HCT116 (cell line): ENCODE data around the gene PTX4. TPM values are rescaled to one million over a fixed set of nuclear protein-coding genes. Genes with fewer than 3 reads are reported as not detected.

Experiments
- ATAC-seq: fragments of 200-7000 bp; cut with Tn5 transposase; 2 replicates; pipeline ENCODE4 v1.9.1; 2020; ENCODE audit warnings: mild to moderate bottlenecking, moderate library complexity
- BruUV-seq: library from RNA; stranded (reverse); fragments of 400-500 nt; replicated peaks from 2 replicates; lab custom pipeline; 2021; lab: Mats Ljungman, UMichigan
- CTCF ChIA-PET: fragments of 300-600 bp; sonication (Branson Sonifier 250); formaldehyde crosslinking; loops from one replicate; lab custom pipeline; 2021; ENCODE audit warnings: antibody characterized with exemption; lab: Charles Lee
- POLR2A ChIA-PET: fragments of 300-600, 350-600 bp; sonication (Branson Sonifier 250); formaldehyde crosslinking; loops from one replicate; lab custom pipeline; 2021; ENCODE audit warnings: antibody characterized with exemption; lab: Charles Lee
- RAD21 ChIA-PET, 2 experiments: fragments of 300-600 bp; sonication (Branson Sonifier 250); formaldehyde crosslinking; loops; one replicate each; lab custom pipeline; 2023; ENCODE audit warnings: low total read pairs in 2 of 2; ENCODE audit not compliant: uncharacterized antibody in 2 of 2, unreplicated experiment in 2 of 2, low non-redundant PET in 1 of 2; lab: Charles Lee
- DNase-seq: peaks from one replicate; pipeline ENCODE4 v3.0.0-alpha.2; 2010; ENCODE audit warnings: low read depth, low spot score
- H2AFZ ChIP-seq: fragments of 200-600 bp; shearing (Covaris generic), sonication (generic); 2 replicates; pipeline ENCODE4 v1.6.1; 2017; ENCODE audit warnings: low read depth, mixed run types, mixed read lengths, antibody characterized with exemption, low read length; ENCODE audit not compliant: poor library complexity, severe bottlenecking
- H3K27ac ChIP-seq: 2 replicates; pipeline ENCODE4 v1.5.1; 2012; ENCODE audit warnings: low read depth, low read length
- H3K27me3 ChIP-seq: fragments of 200-600 bp; sonication (generic); 2 replicates; pipeline ENCODE4 v1.6.1; 2016; ENCODE audit warnings: mixed run types, low read length, mixed read lengths; ENCODE audit not compliant: insufficient read depth
- H3K36me3 ChIP-seq, 2 experiments: fragments of 200-500 bp in 1 of 2; fragments of 200-600 bp in 1 of 2; sonication (Bioruptor generic) in 1 of 2; sonication (generic) in 1 of 2; 2 replicates each; pipeline versions ENCODE4 v1.5.1 to v1.6.1; 2014 to 2016; ENCODE audit warnings: low read length in 2 of 2, inconsistent platforms in 1 of 2, mixed read lengths in 1 of 2, mixed run types in 1 of 2; ENCODE audit not compliant: insufficient read depth in 2 of 2, control insufficient read depth in 1 of 2
- H3K4me1 ChIP-seq, 2 experiments: fragments of 200-600 bp in 1 of 2; sonication (generic) in 1 of 2; 2 replicates each; pipeline versions ENCODE4 v1.5.1 to v1.6.1; 2012 to 2017; ENCODE audit warnings: low read length in 2 of 2, inconsistent platforms in 1 of 2, mild to moderate bottlenecking in 1 of 2, mixed read lengths in 1 of 2, mixed run types in 1 of 2, moderate library complexity in 1 of 2; ENCODE audit not compliant: insufficient read depth in 2 of 2, control insufficient read depth in 1 of 2
- H3K4me2 ChIP-seq: fragments of 200-600 bp; sonication (generic); 2 replicates; pipeline ENCODE4 v1.6.1; 2017; ENCODE audit warnings: mixed run types, low read length, mixed read lengths
- H3K4me3 ChIP-seq, 2 experiments: fragments of 200-600 bp in 1 of 2; sonication (generic) in 1 of 2; replicated peaks in 1 of 2; 2 replicates each; pipeline ENCODE4 v1.5.1; 2011 to 2016; ENCODE audit warnings: low read length in 2 of 2, control low read depth in 1 of 2, low read depth in 1 of 2, mild to moderate bottlenecking in 1 of 2, mixed read lengths in 1 of 2, mixed run types in 1 of 2
- H3K79me2 ChIP-seq: fragments of 200-600 bp; sonication (generic); 2 replicates; pipeline ENCODE4 v1.6.1; 2017; ENCODE audit warnings: mild to moderate bottlenecking, mixed run types, low read length, moderate library complexity, mixed read lengths; ENCODE audit not compliant: insufficient read depth
- H3K9ac ChIP-seq: fragments of 200-600 bp; sonication (generic); 2 replicates; pipeline ENCODE4 v1.6.1; 2016; ENCODE audit warnings: low read length, mixed read lengths
- H3K9me2 ChIP-seq: fragments of 200-600 bp; sonication (generic), shearing (Covaris generic); 2 replicates; pipeline ENCODE4 v1.6.1; 2017; ENCODE audit warnings: mixed run types, mild to moderate bottlenecking, moderate library complexity; ENCODE audit not compliant: insufficient read depth
- H3K9me3 ChIP-seq, 2 experiments: fragments of 200-500 bp in 1 of 2; fragments of 200-600 bp in 1 of 2; sonication (Bioruptor generic) in 1 of 2; sonication (generic) in 1 of 2; 2 replicates each; pipeline ENCODE4 v1.6.1; 2014 to 2017; ENCODE audit warnings: low read length in 2 of 2, mixed read lengths in 2 of 2, inconsistent platforms in 1 of 2, low read depth in 1 of 2, mild to moderate bottlenecking in 1 of 2, mixed run types in 1 of 2, moderate library complexity in 1 of 2; ENCODE audit not compliant: control insufficient read depth in 1 of 2, insufficient read depth in 1 of 2
- H4K20me1 ChIP-seq: fragments of 200-600 bp; sonication (generic), shearing (Covaris generic); 2 replicates; pipeline ENCODE4 v1.6.1; 2017; ENCODE audit warnings: mixed run types, mild to moderate bottlenecking, moderate library complexity; ENCODE audit not compliant: insufficient read depth
- CBX3 ChIP-seq: IDR thresholded peaks from 2 replicates; pipeline ENCODE4 v1.6.1; 2012; ENCODE audit warnings: low read depth
- CEBPB ChIP-seq: IDR thresholded peaks from 2 replicates; pipeline ENCODE4 v1.6.1; 2012; ENCODE audit warnings: low read depth
- EZH2 ChIP-seq: fragments of 200-600 bp; sonication (generic); IDR thresholded peaks from 2 replicates; pipeline ENCODE4 v1.6.1; 2017; ENCODE audit warnings: antibody characterized with exemption, mixed run types
- EZH2phosphoT487 ChIP-seq: fragments of 200-600 bp; IDR thresholded peaks from 2 replicates; pipeline ENCODE4 v1.6.1; 2018; ENCODE audit warnings: antibody characterized with exemption, borderline replicate concordance
- FOSL1 ChIP-seq: IDR thresholded peaks from 2 replicates; pipeline ENCODE4 v1.6.1; 2012; ENCODE audit warnings: low read depth
- JUND ChIP-seq: IDR thresholded peaks from 2 replicates; pipeline ENCODE4 v1.6.1; 2012
- MAX ChIP-seq: IDR thresholded peaks from 2 replicates; pipeline ENCODE4 v1.6.1; 2012
- RAD21 ChIP-seq: IDR thresholded peaks from 2 replicates; pipeline ENCODE4 v1.6.1; 2012; ENCODE audit warnings: low read depth, mild to moderate bottlenecking
- SIN3A ChIP-seq: IDR thresholded peaks from 2 replicates; pipeline ENCODE4 v1.6.1; 2012; ENCODE audit warnings: low read depth
- SRF ChIP-seq: IDR thresholded peaks from 2 replicates; pipeline ENCODE4 v1.6.1; 2012; ENCODE audit warnings: low read depth
- TCF7L2 ChIP-seq: IDR thresholded peaks from 2 replicates; pipeline ENCODE4 v1.7.0; 2011; ENCODE audit warnings: borderline replicate concordance, inconsistent platforms; ENCODE audit not compliant: insufficient read depth, insufficient read length; ENCODE audit errors: extremely low read depth
- YY1 ChIP-seq: IDR thresholded peaks from 2 replicates; pipeline ENCODE4 v1.6.1; 2011; ENCODE audit warnings: low read length, low read depth, moderate library complexity, mild to moderate bottlenecking; ENCODE audit not compliant: insufficient replicate concordance; ENCODE audit errors: extremely low read depth
- ZFX ChIP-seq: fragments of 450-650 bp; IDR thresholded peaks from 2 replicates; pipeline ENCODE4 v1.6.1; 2017
- ZNF274 ChIP-seq: fragments of 200-500 bp; sonication (Bioruptor generic); IDR thresholded peaks from 2 replicates; pipeline ENCODE4 v1.6.1; 2014; ENCODE audit warnings: mild to moderate bottlenecking, low read depth, low read length, inconsistent platforms
- intact Hi-C: fragments of 100-400 bp; cut with micrococcal nuclease; formaldehyde crosslinking; loops from 2 replicates; pipeline ENCODE4 v1.10.0; 2022
- total RNA-seq: library from RNA; stranded (reverse); gene quantifications from one replicate; pipeline ENCODE4 v1.2.1, GENCODE V29; 2021; ENCODE audit not compliant: unreplicated experiment
- TF ChIP-seq, protein P1 (sequence below), 3 experiments: fragments of 200-600 bp in 1 of 3; sonication (generic) in 1 of 3; IDR thresholded peaks in 2 of 3; conservative IDR thresholded peaks in 1 of 3; 2 replicates each; pipeline ENCODE4 v1.5.1; 2012 to 2017; ENCODE audit warnings: low read depth in 2 of 3, low read length in 2 of 3, antibody characterized with exemption in 1 of 3, borderline replicate concordance in 1 of 3, control low read depth in 1 of 3, mild to moderate bottlenecking in 1 of 3, mixed read lengths in 1 of 3, mixed run types in 1 of 3, moderate library complexity in 1 of 3; ENCODE audit not compliant: insufficient read depth in 1 of 3
- TF ChIP-seq, protein P2 (sequence below): IDR thresholded peaks from 2 replicates; pipeline ENCODE4 v1.6.1; 2012; ENCODE audit warnings: low read depth
- TF ChIP-seq, protein P3 (sequence below): IDR thresholded peaks from 2 replicates; pipeline ENCODE4 v1.6.1; 2011; ENCODE audit warnings: mild to moderate bottlenecking, low read length, moderate library complexity; ENCODE audit not compliant: insufficient replicate concordance; ENCODE audit errors: extremely low read depth

The PTX4 gene
- total RNA-seq, 1 experiment from 2014 or later = not detected

GRCh38 chr16:1526608-1527555 lies 38.1 kb upstream of the PTX4 start:
- Histone ChIP-seq H3K4me2 (no peak overlapping the region), H3K4me1 (no peaks in the 10 kb centered on the region), H3K27me3 (no peaks in the 10 kb centered on the region), H2AFZ (no peak overlapping the region), H3K9me3 (no peaks in the 10 kb centered on the region), H3K9ac (no peak overlapping the region), H3K4me3 (no peak overlapping the region), H4K20me1 (no peaks in the 10 kb centered on the region), H3K27ac (no peak overlapping the region), H3K79me2 (no peaks in the 10 kb centered on the region), H3K36me3 (no peaks in the 10 kb centered on the region), H3K9me2 (no peaks in the 10 kb centered on the region)
- ATAC-seq = no peak
- CTCF ChIA-PET = no interaction called here
- intact Hi-C loops = no loop called here
- DNase-seq = no peak
- POLR2A ChIA-PET = no interaction called here
- RAD21 ChIA-PET = no interaction called here
- BruUV-seq = no TSS peak
- no peak for TF ChIP-seq EZH2phosphoT487
- no peak for TF ChIP-seq RAD21
- no peak for TF ChIP-seq FOSL1
- TF ChIP-seq, protein P1, sequence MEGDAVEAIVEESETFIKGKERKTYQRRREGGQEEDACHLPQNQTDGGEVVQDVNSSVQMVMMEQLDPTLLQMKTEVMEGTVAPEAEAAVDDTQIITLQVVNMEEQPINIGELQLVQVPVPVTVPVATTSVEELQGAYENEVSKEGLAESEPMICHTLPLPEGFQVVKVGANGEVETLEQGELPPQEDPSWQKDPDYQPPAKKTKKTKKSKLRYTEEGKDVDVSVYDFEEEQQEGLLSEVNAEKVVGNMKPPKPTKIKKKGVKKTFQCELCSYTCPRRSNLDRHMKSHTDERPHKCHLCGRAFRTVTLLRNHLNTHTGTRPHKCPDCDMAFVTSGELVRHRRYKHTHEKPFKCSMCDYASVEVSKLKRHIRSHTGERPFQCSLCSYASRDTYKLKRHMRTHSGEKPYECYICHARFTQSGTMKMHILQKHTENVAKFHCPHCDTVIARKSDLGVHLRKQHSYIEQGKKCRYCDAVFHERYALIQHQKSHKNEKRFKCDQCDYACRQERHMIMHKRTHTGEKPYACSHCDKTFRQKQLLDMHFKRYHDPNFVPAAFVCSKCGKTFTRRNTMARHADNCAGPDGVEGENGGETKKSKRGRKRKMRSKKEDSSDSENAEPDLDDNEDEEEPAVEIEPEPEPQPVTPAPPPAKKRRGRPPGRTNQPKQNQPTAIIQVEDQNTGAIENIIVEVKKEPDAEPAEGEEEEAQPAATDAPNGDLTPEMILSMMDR (IDR thresholded peaks at IDR 0.05 in 2 of 3, conservative IDR thresholded peaks at IDR 0.05 in 1 of 3; ENCODE audit: borderline replicate concordance in 1 of 3, insufficient read depth in 1 of 3, low read depth in 2 of 3, low read length in 2 of 3) = no peak
- TF ChIP-seq SIN3A = no peak
- no peak for TF ChIP-seq CEBPB
- TF ChIP-seq ZNF274 = no peak
- TF ChIP-seq, protein P2, sequence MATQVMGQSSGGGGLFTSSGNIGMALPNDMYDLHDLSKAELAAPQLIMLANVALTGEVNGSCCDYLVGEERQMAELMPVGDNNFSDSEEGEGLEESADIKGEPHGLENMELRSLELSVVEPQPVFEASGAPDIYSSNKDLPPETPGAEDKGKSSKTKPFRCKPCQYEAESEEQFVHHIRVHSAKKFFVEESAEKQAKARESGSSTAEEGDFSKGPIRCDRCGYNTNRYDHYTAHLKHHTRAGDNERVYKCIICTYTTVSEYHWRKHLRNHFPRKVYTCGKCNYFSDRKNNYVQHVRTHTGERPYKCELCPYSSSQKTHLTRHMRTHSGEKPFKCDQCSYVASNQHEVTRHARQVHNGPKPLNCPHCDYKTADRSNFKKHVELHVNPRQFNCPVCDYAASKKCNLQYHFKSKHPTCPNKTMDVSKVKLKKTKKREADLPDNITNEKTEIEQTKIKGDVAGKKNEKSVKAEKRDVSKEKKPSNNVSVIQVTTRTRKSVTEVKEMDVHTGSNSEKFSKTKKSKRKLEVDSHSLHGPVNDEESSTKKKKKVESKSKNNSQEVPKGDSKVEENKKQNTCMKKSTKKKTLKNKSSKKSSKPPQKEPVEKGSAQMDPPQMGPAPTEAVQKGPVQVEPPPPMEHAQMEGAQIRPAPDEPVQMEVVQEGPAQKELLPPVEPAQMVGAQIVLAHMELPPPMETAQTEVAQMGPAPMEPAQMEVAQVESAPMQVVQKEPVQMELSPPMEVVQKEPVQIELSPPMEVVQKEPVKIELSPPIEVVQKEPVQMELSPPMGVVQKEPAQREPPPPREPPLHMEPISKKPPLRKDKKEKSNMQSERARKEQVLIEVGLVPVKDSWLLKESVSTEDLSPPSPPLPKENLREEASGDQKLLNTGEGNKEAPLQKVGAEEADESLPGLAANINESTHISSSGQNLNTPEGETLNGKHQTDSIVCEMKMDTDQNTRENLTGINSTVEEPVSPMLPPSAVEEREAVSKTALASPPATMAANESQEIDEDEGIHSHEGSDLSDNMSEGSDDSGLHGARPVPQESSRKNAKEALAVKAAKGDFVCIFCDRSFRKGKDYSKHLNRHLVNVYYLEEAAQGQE = no peak
- TF ChIP-seq YY1 = no peak
- no peak for TF ChIP-seq CBX3
- TF ChIP-seq, protein P3, sequence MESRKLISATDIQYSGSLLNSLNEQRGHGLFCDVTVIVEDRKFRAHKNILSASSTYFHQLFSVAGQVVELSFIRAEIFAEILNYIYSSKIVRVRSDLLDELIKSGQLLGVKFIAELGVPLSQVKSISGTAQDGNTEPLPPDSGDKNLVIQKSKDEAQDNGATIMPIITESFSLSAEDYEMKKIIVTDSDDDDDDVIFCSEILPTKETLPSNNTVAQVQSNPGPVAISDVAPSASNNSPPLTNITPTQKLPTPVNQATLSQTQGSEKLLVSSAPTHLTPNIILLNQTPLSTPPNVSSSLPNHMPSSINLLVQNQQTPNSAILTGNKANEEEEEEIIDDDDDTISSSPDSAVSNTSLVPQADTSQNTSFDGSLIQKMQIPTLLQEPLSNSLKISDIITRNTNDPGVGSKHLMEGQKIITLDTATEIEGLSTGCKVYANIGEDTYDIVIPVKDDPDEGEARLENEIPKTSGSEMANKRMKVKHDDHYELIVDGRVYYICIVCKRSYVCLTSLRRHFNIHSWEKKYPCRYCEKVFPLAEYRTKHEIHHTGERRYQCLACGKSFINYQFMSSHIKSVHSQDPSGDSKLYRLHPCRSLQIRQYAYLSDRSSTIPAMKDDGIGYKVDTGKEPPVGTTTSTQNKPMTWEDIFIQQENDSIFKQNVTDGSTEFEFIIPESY = no peak
- no peak for TF ChIP-seq ZFX
- no peak for TF ChIP-seq TCF7L2
- no peak for TF ChIP-seq MAX
- no peak for TF ChIP-seq EZH2
- no peak for TF ChIP-seq JUND
- TF ChIP-seq SRF = no peak
